A549 treated with CORT108297 at 1 μM for 4 hours (cell line): ENCODE data around the gene IGFBP7. TPM values are rescaled to one million over a fixed set of nuclear protein-coding genes. Genes with fewer than 3 reads are reported as not detected.

ENCODE experiments used
- total RNA-seq: library from RNA; stranded (reverse); fragments of 200-300 nt; extraction: Qiagen RNA extraction; gene quantifications from 5 replicates; pipeline ENCODE4 v1.2.3, GENCODE V29; 2022

The IGFBP7 gene, protein sequence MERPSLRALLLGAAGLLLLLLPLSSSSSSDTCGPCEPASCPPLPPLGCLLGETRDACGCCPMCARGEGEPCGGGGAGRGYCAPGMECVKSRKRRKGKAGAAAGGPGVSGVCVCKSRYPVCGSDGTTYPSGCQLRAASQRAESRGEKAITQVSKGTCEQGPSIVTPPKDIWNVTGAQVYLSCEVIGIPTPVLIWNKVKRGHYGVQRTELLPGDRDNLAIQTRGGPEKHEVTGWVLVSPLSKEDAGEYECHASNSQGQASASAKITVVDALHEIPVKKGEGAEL
- total RNA-seq = 206 to 336 TPM (median 240 TPM) in 5 replicates

GRCh38 chr4:57109847-57110639 lies at the start of gene IGFBP7:
TSS of gene IGFBP7 (minus strand) at chr4:57110385. CDS start at chr4:57110351, 34 bp downstream.

Other genes starting within 250 kb of the IGFBP7 start
- 7.1 to 8.8 TPM (median 7.8 TPM) in 5 replicates for gene REST, start 202.5 kb downstream of the IGFBP7 start, total RNA-seq
- gene NOA1, start 132.8 kb downstream of the IGFBP7 start, total RNA-seq = 14.0 to 17.5 TPM (median 16.5 TPM) in 5 replicates
- 63.8 to 78.9 TPM (median 68.1 TPM) in 5 replicates for gene POLR2B, start 131.5 kb downstream of the IGFBP7 start, total RNA-seq